H9 (cell line): ENCODE measurements around the gene SPRED2. TPM values are rescaled to one million over a fixed set of nuclear protein-coding genes. Genes with fewer than 3 reads are reported as not detected.

Experiments used
- DNase-seq: peaks from one replicate; pipeline ENCODE4 v3.0.0-alpha.2; 2017
- H2AFZ ChIP-seq: one replicate; pipeline ENCODE4 v1.6.1; 2013; ENCODE audit warnings: mild to moderate bottlenecking, low read length, control low read depth, moderate library complexity
- H2AK5ac ChIP-seq: 2 replicates; pipeline ENCODE4 v1.6.1; 2013; ENCODE audit warnings: low read length, control low read depth, mixed read lengths; ENCODE audit not compliant: insufficient read length
- H2BK120ac ChIP-seq: one replicate; pipeline ENCODE4 v1.6.1; 2013; ENCODE audit warnings: low read depth, mild to moderate bottlenecking, low read length, control low read depth, inconsistent platforms; ENCODE audit not compliant: poor library complexity, severe bottlenecking
- H2BK12ac ChIP-seq: 2 replicates; pipeline ENCODE4 v1.6.1; 2013; ENCODE audit warnings: low read length, control low read depth, mixed read lengths, low read depth; ENCODE audit not compliant: insufficient read length
- H2BK15ac ChIP-seq: 2 replicates; pipeline ENCODE4 v1.6.1; 2013; ENCODE audit warnings: low read depth, low read length, control low read depth
- H2BK20ac ChIP-seq: one replicate; pipeline ENCODE4 v1.6.1; 2013; ENCODE audit warnings: low read depth, mild to moderate bottlenecking, low read length, control low read depth, inconsistent platforms; ENCODE audit not compliant: poor library complexity, severe bottlenecking
- H2BK5ac ChIP-seq: 2 replicates; pipeline ENCODE4 v1.6.1; 2013; ENCODE audit warnings: low read length, control low read depth, mixed read lengths; ENCODE audit not compliant: insufficient read length
- H3K14ac ChIP-seq: 2 replicates; pipeline ENCODE4 v1.6.1; 2013; ENCODE audit warnings: low read length, control low read depth; ENCODE audit not compliant: insufficient read depth
- H3K18ac ChIP-seq: 2 replicates; pipeline ENCODE4 v1.6.1; 2013; ENCODE audit warnings: low read depth, mild to moderate bottlenecking, mixed read lengths, low read length, control low read depth; ENCODE audit not compliant: insufficient read length
- H3K23ac ChIP-seq: 2 replicates; pipeline ENCODE4 v1.6.1; 2013; ENCODE audit warnings: low read length, control low read depth, mixed read lengths, low read depth; ENCODE audit not compliant: insufficient read length
- H3K23me2 ChIP-seq: 2 replicates; pipeline ENCODE4 v1.6.1; 2013; ENCODE audit warnings: low read depth, mild to moderate bottlenecking, mixed read lengths, low read length, control low read depth; ENCODE audit not compliant: insufficient read length, poor library complexity, severe bottlenecking
- H3K27ac ChIP-seq: 2 replicates; pipeline ENCODE4 v1.5.1; 2013; ENCODE audit warnings: low read length, control low read depth, mixed read lengths, low read depth; ENCODE audit not compliant: insufficient read length
- H3K27me3 ChIP-seq: 2 replicates; pipeline ENCODE4 v1.6.1; 2013; ENCODE audit warnings: low read length, control low read depth, inconsistent platforms; ENCODE audit not compliant: insufficient read depth
- H3K4ac ChIP-seq: 2 replicates; pipeline ENCODE4 v1.6.1; 2013; ENCODE audit warnings: low read depth, mild to moderate bottlenecking, control low read depth, inconsistent platforms, low read length, moderate library complexity
- H3K4me1 ChIP-seq: 2 replicates; pipeline ENCODE4 v1.6.1; 2013; ENCODE audit warnings: low read length, control low read depth, inconsistent platforms; ENCODE audit not compliant: insufficient read depth
- H3K4me2 ChIP-seq: 2 replicates; pipeline ENCODE4 v1.6.1; 2013; ENCODE audit warnings: low read length, control low read depth, mixed read lengths; ENCODE audit not compliant: insufficient read length, insufficient read depth
- H3K56ac ChIP-seq: 2 replicates; pipeline ENCODE4 v1.6.1; 2013; ENCODE audit warnings: low read depth, mild to moderate bottlenecking, mixed read lengths, low read length, control low read depth; ENCODE audit not compliant: insufficient read length
- H3K79me1 ChIP-seq: 2 replicates; pipeline ENCODE4 v1.6.1; 2013; ENCODE audit warnings: low read depth, mild to moderate bottlenecking, moderate library complexity, low read length, control low read depth, inconsistent platforms; ENCODE audit not compliant: insufficient read depth, poor library complexity, severe bottlenecking
- H3K79me2 ChIP-seq: 2 replicates; pipeline ENCODE4 v1.6.1; 2013; ENCODE audit warnings: low read length, control low read depth, inconsistent platforms; ENCODE audit not compliant: insufficient read depth
- H3K9ac ChIP-seq: 2 replicates; pipeline ENCODE4 v1.6.1; 2013; ENCODE audit warnings: low read length, control low read depth, mixed read lengths; ENCODE audit not compliant: insufficient read length; ENCODE audit errors: extremely low read depth
- H3K9me3 ChIP-seq: one replicate; pipeline ENCODE4 v1.6.1; 2013; ENCODE audit warnings: low read depth, low read length, inconsistent platforms; ENCODE audit not compliant: control insufficient read depth
- H3T11ph ChIP-seq: one replicate; pipeline ENCODE4 v1.6.1; 2013; ENCODE audit warnings: mild to moderate bottlenecking, low read length, control low read depth, inconsistent platforms
- H4K20me1 ChIP-seq: one replicate; pipeline ENCODE4 v1.6.1; 2013; ENCODE audit not compliant: control insufficient read depth, insufficient read length, insufficient read depth
- H4K5ac ChIP-seq: 2 replicates; pipeline ENCODE4 v1.6.1; 2013; ENCODE audit warnings: low read depth, mild to moderate bottlenecking, mixed read lengths, low read length, control low read depth; ENCODE audit not compliant: insufficient read length
- H4K8ac ChIP-seq: replicated peaks from 2 replicates; pipeline ENCODE4 v1.6.1; 2013; ENCODE audit warnings: low read length, control low read depth, mixed read lengths, low read depth; ENCODE audit not compliant: insufficient read length
- H4K91ac ChIP-seq: 2 replicates; pipeline ENCODE4 v1.6.1; 2013; ENCODE audit warnings: low read depth, mild to moderate bottlenecking, moderate library complexity, mixed read lengths, low read length, control low read depth; ENCODE audit not compliant: insufficient read length
- H3K27ac Mint-ChIP-seq, 3 experiments: 2 replicates in 2 of 3; 3 replicates in 1 of 3; pipeline ENCODE4 v1.8.0; 2020 to 2021; ENCODE audit warnings: mixed read lengths in 3 of 3, mild to moderate bottlenecking in 1 of 3, moderate library complexity in 1 of 3
- H3K27me3 Mint-ChIP-seq: 2 replicates; pipeline ENCODE4 v1.8.0; 2021; ENCODE audit warnings: low read depth, mild to moderate bottlenecking, moderate library complexity, mixed read lengths
- H3K36me3 Mint-ChIP-seq, 3 experiments: 2 replicates in 2 of 3; 3 replicates in 1 of 3; pipeline ENCODE4 v1.8.0; 2020 to 2021; ENCODE audit warnings: low read depth in 3 of 3, mixed read lengths in 3 of 3; ENCODE audit not compliant: insufficient read depth in 1 of 3
- H3K4me1 Mint-ChIP-seq, 2 experiments: 2 replicates each; pipeline ENCODE4 v1.8.0; 2020; ENCODE audit warnings: mixed read lengths in 2 of 2
- H3K4me3 Mint-ChIP-seq, 2 experiments: 2 replicates in 1 of 2; 3 replicates in 1 of 2; pipeline ENCODE4 v1.8.0; 2020 to 2021; ENCODE audit warnings: mild to moderate bottlenecking in 2 of 2, mixed read lengths in 2 of 2, moderate library complexity in 1 of 2
- H3K9me3 Mint-ChIP-seq, 2 experiments: 2 replicates in 1 of 2; 3 replicates in 1 of 2; pipeline ENCODE4 v1.8.0; 2020; ENCODE audit warnings: mild to moderate bottlenecking in 2 of 2, mixed read lengths in 2 of 2, moderate library complexity in 1 of 2
- WGBS: extraction: QIAGEN DNeasy Blood & Tissue Kit; methylation state at CpG from one replicate; pipeline ENCODE4 v1.1.7; 2013; ENCODE audit warnings: missing lambda C conversion rate, low lambda C conversion rate, mixed read lengths; ENCODE audit not compliant: insufficient read length; ENCODE audit errors: extremely low coverage; 5-methylcytosine and 5-hydroxymethylcytosine counted together
- total RNA-seq: library from RNA; stranded (reverse); gene quantifications from 2 replicates; pipeline ENCODE4 v1.2.1, GENCODE V29; 2021
- TF ChIP-seq, protein P1 (sequence below): fragments of 200-600 bp; sonication (generic); conservative IDR thresholded peaks from 3 replicates; pipeline ENCODE4 v1.8.0; 2021; ENCODE audit warnings: antibody characterized with exemption, mild to moderate bottlenecking

Gene SPRED2
- total RNA-seq, 1 experiment from 2014 or later = 23.5 TPM

DNA sequence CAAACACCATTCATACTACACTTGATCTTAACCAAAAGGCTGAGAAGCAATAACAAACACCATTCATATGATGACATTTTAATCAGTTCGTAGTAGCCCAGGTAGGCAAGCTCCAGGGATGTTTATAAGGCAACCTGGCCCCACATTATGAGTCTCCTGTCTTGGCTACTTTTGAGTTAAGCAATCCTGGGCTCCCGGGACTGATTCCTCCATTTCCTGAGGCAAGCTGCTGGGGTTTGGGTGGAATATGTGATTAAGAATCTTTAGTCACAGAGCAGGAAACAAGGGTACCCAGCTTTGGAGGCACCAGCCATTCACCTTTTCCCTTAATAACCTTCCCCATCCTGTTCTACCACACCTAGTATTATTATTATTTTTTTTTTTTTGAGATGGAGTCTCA lies 24.5 kb upstream of the SPRED2 start:
- no peaks in the 10 kb centered on the region for H3K23me2 ChIP-seq
- no peak overlapping the region for H2AFZ ChIP-seq
- Mint-ChIP-seq H3K27me3 (peaks cover 69% of the 10 kb centered on the region), H3K9me3 (no peaks in the 10 kb centered on the region), H3K27ac (no peak overlapping the region), H3K36me3 (no peaks in the 10 kb centered on the region), H3K4me1 (peaks cover 6 to 7% of the 10 kb centered on the region in 2 experiments), H3K4me3 (no peak overlapping the region)
- no peak overlapping the region for H3K14ac ChIP-seq
- H3K23ac ChIP-seq = no peak overlapping the region
- no peak for DNase-seq
- no peak overlapping the region for H2BK5ac ChIP-seq
- H4K5ac ChIP-seq = no peak overlapping the region
- WGBS = no CpG with 5 or more reads among the region's 2 CpGs
- no peaks in the 10 kb centered on the region for H4K20me1 ChIP-seq
- H3K9me3 ChIP-seq = no peaks in the 10 kb centered on the region
- H3K27me3 ChIP-seq = no peaks in the 10 kb centered on the region
- no peak overlapping the region for H2BK120ac ChIP-seq
- no peak overlapping the region for H3K18ac ChIP-seq
- no peak overlapping the region for H4K91ac ChIP-seq
- no peak overlapping the region for H2BK20ac ChIP-seq
- H3K79me1 ChIP-seq = no peaks in the 10 kb centered on the region
- no peak overlapping the region for H3K9ac ChIP-seq
- no peak overlapping the region for H3K4me2 ChIP-seq
- no peak overlapping the region for H2BK15ac ChIP-seq
- no peak overlapping the region for H3K56ac ChIP-seq
- no peak overlapping the region for H3K27ac ChIP-seq
- TF ChIP-seq, protein P1, sequence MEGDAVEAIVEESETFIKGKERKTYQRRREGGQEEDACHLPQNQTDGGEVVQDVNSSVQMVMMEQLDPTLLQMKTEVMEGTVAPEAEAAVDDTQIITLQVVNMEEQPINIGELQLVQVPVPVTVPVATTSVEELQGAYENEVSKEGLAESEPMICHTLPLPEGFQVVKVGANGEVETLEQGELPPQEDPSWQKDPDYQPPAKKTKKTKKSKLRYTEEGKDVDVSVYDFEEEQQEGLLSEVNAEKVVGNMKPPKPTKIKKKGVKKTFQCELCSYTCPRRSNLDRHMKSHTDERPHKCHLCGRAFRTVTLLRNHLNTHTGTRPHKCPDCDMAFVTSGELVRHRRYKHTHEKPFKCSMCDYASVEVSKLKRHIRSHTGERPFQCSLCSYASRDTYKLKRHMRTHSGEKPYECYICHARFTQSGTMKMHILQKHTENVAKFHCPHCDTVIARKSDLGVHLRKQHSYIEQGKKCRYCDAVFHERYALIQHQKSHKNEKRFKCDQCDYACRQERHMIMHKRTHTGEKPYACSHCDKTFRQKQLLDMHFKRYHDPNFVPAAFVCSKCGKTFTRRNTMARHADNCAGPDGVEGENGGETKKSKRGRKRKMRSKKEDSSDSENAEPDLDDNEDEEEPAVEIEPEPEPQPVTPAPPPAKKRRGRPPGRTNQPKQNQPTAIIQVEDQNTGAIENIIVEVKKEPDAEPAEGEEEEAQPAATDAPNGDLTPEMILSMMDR = no peak
- no peak overlapping the region for H3T11ph ChIP-seq
- H4K8ac ChIP-seq = no peak overlapping the region
- H3K4me1 ChIP-seq = no peaks in the 10 kb centered on the region
- H2AK5ac ChIP-seq = no peak overlapping the region
- no peak overlapping the region for H2BK12ac ChIP-seq
- H3K4ac ChIP-seq = no peak overlapping the region
- H3K79me2 ChIP-seq = no peaks in the 10 kb centered on the region
